CD4-positive, CD25-positive, alpha-beta regulatory T cell (primary cell): ENCODE measurements around the gene GNG12. TPM values are rescaled to one million over a fixed set of nuclear protein-coding genes. Genes with fewer than 3 reads are reported as not detected.

Experiments
- ATAC-seq, 2 donors: fragments of 150-1000 bp; cut with Tn5 transposase; one replicate each; pipeline ENCODE4 v1.10.0; 2021; ENCODE audit warnings: low read depth in 2 of 2, moderate number of reproducible peaks in 2 of 2, moderate library complexity in 1 of 2
- DNase-seq, 3 donors: peaks; one replicate each; pipeline versions ENCODE4 v3.0.0 to v3.0.0-alpha.2; 2012 to 2022; ENCODE audit warnings: mixed read lengths in 1 of 3
- H3K27ac ChIP-seq: one replicate; pipeline ENCODE4 v1.7.0; 2013; ENCODE audit warnings: mild to moderate bottlenecking, low read length; ENCODE audit not compliant: insufficient read depth, poor library complexity, severe bottlenecking
- H3K27me3 ChIP-seq: one replicate; pipeline ENCODE4 v1.7.0; 2013; ENCODE audit warnings: low read length; ENCODE audit not compliant: control insufficient read depth, insufficient read depth
- H3K36me3 ChIP-seq: one replicate; pipeline ENCODE4 v1.7.0; 2013; ENCODE audit warnings: mild to moderate bottlenecking, low read length, moderate library complexity; ENCODE audit not compliant: control insufficient read depth, insufficient read depth
- H3K4me1 ChIP-seq: 2 replicates; pipeline ENCODE4 v1.7.0; 2013; ENCODE audit warnings: mild to moderate bottlenecking, low read length; ENCODE audit not compliant: insufficient read depth, control insufficient read depth, poor library complexity, severe bottlenecking
- H3K4me3 ChIP-seq: one replicate; pipeline ENCODE4 v1.7.0; 2013; ENCODE audit warnings: low read depth, mild to moderate bottlenecking, low read length, moderate library complexity
- H3K9me3 ChIP-seq, 2 experiments: 1 replicate in 1 of 2; 2 replicates in 1 of 2; pipeline ENCODE4 v1.7.0; 2013; ENCODE audit warnings: low read length in 2 of 2, mild to moderate bottlenecking in 1 of 2, moderate library complexity in 1 of 2; ENCODE audit not compliant: control insufficient read depth in 2 of 2
- H3K27ac Mint-ChIP-seq, 3 donors: one replicate each; pipeline ENCODE4 v1.8.0; 2020 to 2022; ENCODE audit warnings: mild to moderate bottlenecking in 3 of 3, mixed read lengths in 3 of 3, moderate library complexity in 2 of 3
- H3K27me3 Mint-ChIP-seq: one replicate; pipeline ENCODE4 v1.8.0; 2022; ENCODE audit warnings: mild to moderate bottlenecking, mixed read lengths
- H3K36me3 Mint-ChIP-seq: one replicate; pipeline ENCODE4 v1.8.0; 2020; ENCODE audit warnings: mixed read lengths
- H3K4me1 Mint-ChIP-seq, 4 donors: one replicate each; pipeline ENCODE4 v1.8.0; 2020 to 2022; ENCODE audit warnings: mixed read lengths in 4 of 4, mild to moderate bottlenecking in 1 of 4
- H3K4me3 Mint-ChIP-seq, 4 donors: one replicate each; pipeline ENCODE4 v1.8.0; 2020 to 2022; ENCODE audit warnings: mild to moderate bottlenecking in 4 of 4, mixed read lengths in 4 of 4, moderate library complexity in 3 of 4
- H3K9me3 Mint-ChIP-seq, 7 donors: one replicate each; pipeline ENCODE4 v1.8.0; 2020 to 2022; ENCODE audit warnings: mixed read lengths in 7 of 7, mild to moderate bottlenecking in 3 of 7, moderate library complexity in 2 of 7
- polyA plus RNA-seq, 4 donors: library from polyadenylated mRNA; unstranded; fragments of 300-500 nt; fragmentation: Illumina TruSeq; gene quantifications; one replicate each; pipeline ENCODE4 v1.2.3, GENCODE V29; 2021
- total RNA-seq: library from RNA; stranded (reverse); gene quantifications from one replicate; pipeline ENCODE4 v1.2.3, GENCODE V29; 2022

The GNG12 gene
- total and polyA plus RNA-seq, 5 donors from 2014 or later = not detected

- Histone ChIP-seq H3K4me1 (no peaks in the 10 kb centered on the region), H3K4me3 (no peak overlapping the region), H3K36me3 (no peaks in the 10 kb centered on the region), H3K9me3 (no peaks in the 10 kb centered on the region), H3K27me3 (peaks cover 2% of the 10 kb centered on the region), H3K27ac (no peak overlapping the region)
- ATAC-seq = no peak
- H3K9me3 Mint-ChIP-seq = no peaks in the 10 kb centered on the region
- H3K27ac Mint-ChIP-seq = no peak overlapping the region
- H3K4me1 Mint-ChIP-seq = no peaks in the 10 kb centered on the region
- DNase-seq = no peak
- H3K36me3 Mint-ChIP-seq = no peaks in the 10 kb centered on the region
- peaks cover 32% of the 10 kb centered on the region for H3K27me3 Mint-ChIP-seq
- H3K4me3 Mint-ChIP-seq = no peak overlapping the region
Observed at GRCh38 chr1:67812226-67812625, 21.0 kb downstream of the GNG12 start.

DNA sequence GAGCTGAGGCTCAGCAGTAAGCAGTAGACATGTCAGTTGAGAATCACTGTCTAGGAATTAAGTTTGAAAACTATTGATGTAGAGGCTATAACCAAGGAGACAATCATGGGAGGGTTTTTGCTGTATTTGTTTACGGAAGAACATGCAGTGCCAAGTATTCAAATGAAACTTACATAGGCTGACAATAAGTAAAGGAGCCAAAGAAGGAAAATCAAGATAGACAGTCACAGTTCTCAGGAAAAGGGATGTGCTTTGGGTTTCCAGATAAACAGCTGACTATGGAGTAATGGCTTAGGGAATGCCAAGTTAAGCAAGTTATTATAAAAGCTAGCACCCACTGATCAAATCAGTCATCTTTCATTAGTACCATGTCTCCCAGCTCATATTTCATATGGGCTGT, 21.5 kb downstream of the GNG12 start:
- H3K27me3 ChIP-seq = peaks cover 2% of the 10 kb centered on the region
- H3K36me3 ChIP-seq = no peaks in the 10 kb centered on the region
- no peaks in the 10 kb centered on the region for H3K4me1 Mint-ChIP-seq
- no peak overlapping the region for H3K27ac Mint-ChIP-seq
- no peaks in the 10 kb centered on the region for H3K9me3 Mint-ChIP-seq
- DNase-seq (no peak), ATAC-seq (no peak)
- no peaks in the 10 kb centered on the region for H3K36me3 Mint-ChIP-seq
- H3K27ac ChIP-seq = no peak overlapping the region
- H3K4me1 ChIP-seq = no peaks in the 10 kb centered on the region
- no peak overlapping the region for H3K4me3 Mint-ChIP-seq
- no peaks in the 10 kb centered on the region for H3K9me3 ChIP-seq
- no peak overlapping the region for H3K4me3 ChIP-seq
- H3K27me3 Mint-ChIP-seq = peaks cover 30% of the 10 kb centered on the region

GRCh38 chr1:67809887-67810286, 23.4 kb downstream of the GNG12 start:
- H3K36me3 ChIP-seq = no peaks in the 10 kb centered on the region
- peaks cover 2% of the 10 kb centered on the region for H3K27me3 ChIP-seq
- H3K27ac ChIP-seq = no peak overlapping the region
- no peaks in the 10 kb centered on the region for H3K4me1 ChIP-seq
- H3K27ac Mint-ChIP-seq = no peak overlapping the region
- ATAC-seq (no peak), DNase-seq (no peak)
- H3K4me3 Mint-ChIP-seq = no peak overlapping the region
- peaks cover 0 to 3% (median 0%) of the 10 kb centered on the region in 7 donors for H3K9me3 Mint-ChIP-seq
- no peaks in the 10 kb centered on the region for H3K36me3 Mint-ChIP-seq
- no peaks in the 10 kb centered on the region for H3K4me1 Mint-ChIP-seq
- peaks cover 47% of the 10 kb centered on the region for H3K27me3 Mint-ChIP-seq
- no peak overlapping the region for H3K4me3 ChIP-seq
- no peaks in the 10 kb centered on the region for H3K9me3 ChIP-seq

- H3K4me3 Mint-ChIP-seq = no peak overlapping the region
- DNase-seq (no peak), ATAC-seq (no peak)
- peaks cover 47% of the 10 kb centered on the region for H3K27me3 Mint-ChIP-seq
- H3K27ac Mint-ChIP-seq = no peak overlapping the region
- no peaks in the 10 kb centered on the region for H3K4me1 Mint-ChIP-seq
- no peak overlapping the region for H3K4me3 ChIP-seq
- H3K9me3 Mint-ChIP-seq = peaks cover 0 to 7% (median 0%) of the 10 kb centered on the region in 7 donors
- peaks cover 8% of the 10 kb centered on the region for H3K27me3 ChIP-seq
- H3K36me3 Mint-ChIP-seq = no peaks in the 10 kb centered on the region
- no peaks in the 10 kb centered on the region for H3K9me3 ChIP-seq
- H3K36me3 ChIP-seq = no peaks in the 10 kb centered on the region
- H3K4me1 ChIP-seq = no peaks in the 10 kb centered on the region
- no peak overlapping the region for H3K27ac ChIP-seq
Observed at GRCh38 chr1:67807282-67807681, 26.0 kb downstream of the GNG12 start.

GRCh38 chr1:67804710-67805109, 28.6 kb downstream of the GNG12 start:
- H3K9me3 Mint-ChIP-seq = peaks cover 0 to 7% (median 0%) of the 10 kb centered on the region in 7 donors
- Histone ChIP-seq H3K4me1 (no peaks in the 10 kb centered on the region), H3K27me3 (peaks cover 9% of the 10 kb centered on the region), H3K4me3 (no peak overlapping the region), H3K9me3 (no peaks in the 10 kb centered on the region), H3K27ac (no peak overlapping the region), H3K36me3 (no peaks in the 10 kb centered on the region)
- peaks cover 37% of the 10 kb centered on the region for H3K27me3 Mint-ChIP-seq
- no peaks in the 10 kb centered on the region for H3K36me3 Mint-ChIP-seq
- H3K27ac Mint-ChIP-seq = no peak overlapping the region
- no peak overlapping the region for H3K4me3 Mint-ChIP-seq
- no peaks in the 10 kb centered on the region for H3K4me1 Mint-ChIP-seq
- ATAC-seq (no peak), DNase-seq (no peak)

DNA sequence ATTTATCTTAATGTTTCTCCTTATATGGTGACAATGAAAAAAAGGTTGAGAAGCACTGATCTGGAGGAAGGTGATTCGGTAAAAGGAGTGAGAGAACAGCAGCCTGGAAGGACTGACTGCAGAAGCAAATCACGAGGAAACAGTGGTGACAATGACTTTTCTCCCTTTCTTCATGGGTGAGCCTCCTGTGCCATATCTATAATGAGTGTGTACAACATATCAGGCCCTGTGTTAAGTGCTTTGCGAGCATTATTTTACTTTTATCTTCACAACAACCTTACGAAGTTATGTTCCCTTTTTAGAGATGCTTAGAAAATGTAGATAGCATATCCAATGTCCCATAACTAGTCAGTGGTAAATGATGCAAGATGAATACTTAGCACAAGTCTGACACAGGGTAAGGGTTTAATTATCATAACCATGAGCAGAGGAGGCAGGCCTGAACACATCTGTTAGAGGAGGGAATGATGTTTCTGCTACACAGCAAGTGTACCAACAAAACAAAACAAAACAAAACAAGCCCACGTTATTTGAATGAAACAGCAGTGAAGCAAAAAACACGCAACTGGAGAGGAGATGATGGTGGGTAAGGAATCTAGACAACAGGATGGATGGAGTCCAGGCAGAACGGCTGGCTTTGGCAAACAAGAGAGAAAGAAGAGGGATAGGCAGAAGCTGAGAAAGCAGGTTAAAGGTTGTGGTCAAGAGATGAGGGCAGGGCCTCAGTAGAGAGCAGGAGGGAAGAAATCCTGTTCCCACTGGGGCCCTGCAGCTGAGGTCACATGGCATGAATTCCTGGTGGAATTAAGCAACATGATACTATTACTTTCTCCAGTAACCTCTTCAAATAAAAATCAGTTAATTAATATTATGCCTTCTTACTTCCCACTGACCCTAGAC, 29.6 kb downstream of the GNG12 start:
- no peak overlapping the region for H3K4me3 Mint-ChIP-seq
- Histone ChIP-seq H3K9me3 (no peaks in the 10 kb centered on the region), H3K36me3 (no peaks in the 10 kb centered on the region), H3K27ac (no peak overlapping the region), H3K4me3 (no peak overlapping the region), H3K4me1 (no peaks in the 10 kb centered on the region), H3K27me3 (peaks cover 9% of the 10 kb centered on the region)
- H3K27me3 Mint-ChIP-seq = peaks cover 30% of the 10 kb centered on the region
- DNase-seq (no peak), ATAC-seq (no peak)
- H3K36me3 Mint-ChIP-seq = no peaks in the 10 kb centered on the region
- peaks cover 0 to 7% (median 0%) of the 10 kb centered on the region in 7 donors for H3K9me3 Mint-ChIP-seq
- H3K4me1 Mint-ChIP-seq = no peaks in the 10 kb centered on the region
- H3K27ac Mint-ChIP-seq = no peak overlapping the region

DNA sequence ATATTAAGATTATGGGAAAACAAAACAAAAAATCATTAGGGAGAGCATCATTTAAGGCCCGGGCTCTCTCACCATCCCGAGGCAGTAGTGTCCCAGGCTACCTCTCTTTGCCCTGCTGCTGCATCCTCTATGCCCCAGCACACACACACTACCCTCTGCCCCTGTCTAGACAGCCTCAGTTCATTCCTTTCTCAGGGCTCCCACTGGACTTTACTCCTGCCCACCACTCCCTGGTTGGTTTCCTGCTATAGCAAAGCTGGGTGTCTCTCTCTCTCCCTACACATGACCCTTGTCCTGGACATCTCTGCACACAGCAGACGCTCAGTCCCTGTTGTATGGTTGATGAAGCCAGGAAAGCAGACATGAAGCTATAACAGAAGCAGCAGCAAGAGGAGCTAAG, 30.7 kb downstream of the GNG12 start:
- Histone ChIP-seq H3K4me3 (no peak overlapping the region), H3K9me3 (no peaks in the 10 kb centered on the region), H3K27ac (no peak overlapping the region), H3K27me3 (peaks cover 9% of the 10 kb centered on the region), H3K36me3 (no peaks in the 10 kb centered on the region), H3K4me1 (no peaks in the 10 kb centered on the region)
- Mint-ChIP-seq H3K9me3 (peaks cover 0 to 7% (median 0%) of the 10 kb centered on the region in 7 donors), H3K4me3 (no peak overlapping the region), H3K36me3 (no peaks in the 10 kb centered on the region), H3K4me1 (no peaks in the 10 kb centered on the region), H3K27me3 (peaks cover 19% of the 10 kb centered on the region), H3K27ac (no peak overlapping the region)
- DNase-seq = no peak
- no peak for ATAC-seq

DNA sequence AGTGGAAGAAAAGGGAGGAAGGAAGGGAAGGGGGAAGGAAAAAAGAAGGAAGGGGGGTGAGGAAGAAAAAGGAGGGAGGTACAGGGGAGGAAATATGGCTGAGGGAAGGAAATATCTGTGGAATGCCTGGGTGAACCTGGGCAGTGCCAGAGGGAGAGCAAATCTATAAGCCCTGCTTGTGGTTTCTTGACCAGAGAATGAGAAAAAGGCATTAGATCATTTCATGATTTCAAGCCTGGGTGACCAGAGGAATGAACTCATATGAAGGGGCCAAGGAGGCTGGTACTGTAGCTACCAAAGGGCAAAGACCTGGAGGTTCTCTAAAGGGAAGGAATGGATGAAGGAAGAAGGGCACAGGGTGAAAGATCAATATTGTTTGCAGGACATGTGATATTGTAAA, 31.4 kb downstream of the GNG12 start:
- DNase-seq (no peak), ATAC-seq (no peak)
- no peaks in the 10 kb centered on the region for H3K36me3 ChIP-seq
- H3K9me3 Mint-ChIP-seq = peaks cover 0 to 7% (median 0%) of the 10 kb centered on the region in 7 donors
- peaks cover 18% of the 10 kb centered on the region for H3K27me3 Mint-ChIP-seq
- no peaks in the 10 kb centered on the region for H3K4me1 ChIP-seq
- H3K27ac ChIP-seq = no peak overlapping the region
- no peak overlapping the region for H3K27ac Mint-ChIP-seq
- H3K4me3 ChIP-seq = no peak overlapping the region
- H3K4me3 Mint-ChIP-seq = no peak overlapping the region
- H3K27me3 ChIP-seq = peaks cover 9% of the 10 kb centered on the region
- H3K36me3 Mint-ChIP-seq = no peaks in the 10 kb centered on the region
- no peaks in the 10 kb centered on the region for H3K4me1 Mint-ChIP-seq
- no peaks in the 10 kb centered on the region for H3K9me3 ChIP-seq
